GM23338 (cell line): Measurements from ENCODE around the gene TCEANC. TPM values are rescaled to one million over a fixed set of nuclear protein-coding genes. Genes with fewer than 3 reads are reported as not detected.

Experiments
- ATAC-seq: fragments of 200-7000 bp; cut with Tn5 transposase; 3 replicates; pipeline ENCODE4 v1.9.1; 2020
- DNase-seq: peaks from one replicate; pipeline ENCODE4 v3.0.0-alpha.2; 2015; ENCODE audit warnings: low spot score
- H2AFZ ChIP-seq: fragments of 200-600 bp; sonication (generic); 2 replicates; pipeline ENCODE4 v1.8.0; 2016; ENCODE audit warnings: antibody characterized with exemption, mild to moderate bottlenecking, moderate library complexity
- H3F3A ChIP-seq: fragments of 200-600 bp; sonication (generic); replicated peaks from 2 replicates; pipeline ENCODE4 v1.8.0; 2017; ENCODE audit warnings: antibody characterized with exemption, mixed run types, low read depth
- H3K27ac ChIP-seq: fragments of 200-600 bp; sonication (generic); 2 replicates; pipeline ENCODE4 v1.6.1; 2016; ENCODE audit warnings: low read depth
- H3K27me3 ChIP-seq: fragments of 200-600 bp; sonication (generic); 2 replicates; pipeline ENCODE4 v1.8.0; 2016; ENCODE audit warnings: mild to moderate bottlenecking, mixed run types, moderate library complexity; ENCODE audit not compliant: insufficient read depth
- H3K36me3 ChIP-seq: fragments of 200-600 bp; sonication (generic); 2 replicates; pipeline ENCODE4 v1.8.0; 2016; ENCODE audit warnings: mild to moderate bottlenecking; ENCODE audit not compliant: insufficient read depth
- H3K4me1 ChIP-seq: fragments of 200-600 bp; sonication (generic); 2 replicates; pipeline ENCODE4 v1.8.0; 2016; ENCODE audit warnings: mild to moderate bottlenecking, moderate library complexity; ENCODE audit not compliant: insufficient read depth
- H3K4me2 ChIP-seq: fragments of 200-600 bp; sonication (generic); 2 replicates; pipeline ENCODE4 v1.7.1; 2017; ENCODE audit warnings: mixed run types
- H3K4me3 ChIP-seq: fragments of 200-600 bp; sonication (generic); 2 replicates; pipeline ENCODE4 v1.6.1; 2016; ENCODE audit warnings: mixed run types
- H3K79me2 ChIP-seq: fragments of 200-600 bp; sonication (generic); replicated peaks from 2 replicates; pipeline ENCODE4 v1.8.0; 2017; ENCODE audit warnings: mild to moderate bottlenecking; ENCODE audit not compliant: insufficient read depth
- H3K9me2 ChIP-seq: fragments of 200-600 bp; sonication (generic); 2 replicates; pipeline ENCODE4 v1.8.0; 2017; ENCODE audit not compliant: insufficient read depth
- H4K20me1 ChIP-seq: fragments of 200-600 bp; sonication (generic); replicated peaks from 2 replicates; pipeline ENCODE4 v1.8.0; 2017; ENCODE audit warnings: mild to moderate bottlenecking; ENCODE audit not compliant: insufficient read depth
- H3K27ac Mint-ChIP-seq: 2 replicates; pipeline ENCODE4 v1.8.0; 2020; ENCODE audit warnings: inconsistent platforms, mild to moderate bottlenecking, moderate library complexity, mixed read lengths
- H3K27me3 Mint-ChIP-seq: 3 replicates; pipeline ENCODE4 v1.8.0; 2022; ENCODE audit warnings: low read depth, mild to moderate bottlenecking, moderate library complexity, mixed read lengths, inconsistent platforms; ENCODE audit not compliant: insufficient read depth, poor library complexity
- H3K36me3 Mint-ChIP-seq: 3 replicates; pipeline ENCODE4 v1.8.0; 2021; ENCODE audit warnings: low read depth, mild to moderate bottlenecking, inconsistent platforms, moderate library complexity, mixed read lengths
- H3K4me1 Mint-ChIP-seq: 3 replicates; pipeline ENCODE4 v1.8.0; 2020; ENCODE audit warnings: mild to moderate bottlenecking, inconsistent platforms, mixed read lengths
- H3K4me3 Mint-ChIP-seq: 3 replicates; pipeline ENCODE4 v1.8.0; 2021; ENCODE audit warnings: moderate library complexity, mild to moderate bottlenecking, inconsistent platforms, mixed read lengths
- H3K9me3 Mint-ChIP-seq: 3 replicates; pipeline ENCODE4 v1.8.0; 2020; ENCODE audit warnings: moderate library complexity, mild to moderate bottlenecking, inconsistent platforms, mixed read lengths
- CREB1 ChIP-seq: fragments of 250-450 bp; sonication (Bioruptor Pico); IDR thresholded peaks from 2 replicates; pipeline ENCODE4 v1.5.0; 2020; ENCODE audit warnings: low read depth, mild to moderate bottlenecking, moderate library complexity
- CTCF ChIP-seq, 2 experiments: fragments of 200-600 bp in 1 of 2; sonication (generic) in 1 of 2; conservative IDR thresholded peaks; 2 replicates each; pipeline versions ENCODE4 v1.5.1 to v1.6.1; 2016 to 2017; ENCODE audit warnings: antibody characterized with exemption in 2 of 2, low read depth in 2 of 2, mild to moderate bottlenecking in 2 of 2, moderate library complexity in 1 of 2
- NANOG ChIP-seq: IDR thresholded peaks from 2 replicates; pipeline ENCODE4 v1.6.1; 2016; ENCODE audit warnings: antibody characterized with exemption, borderline replicate concordance
- ZNF462 ChIP-seq: fragments of 250-450 bp; sonication (Bioruptor Pico); IDR thresholded peaks from 2 replicates; pipeline ENCODE4 v1.5.0; 2020; ENCODE audit warnings: mild to moderate bottlenecking, moderate library complexity
- polyA plus RNA-seq: library from polyadenylated mRNA; unstranded; fragments of >200 nt; fragmentation: Nextera tagmentation; extraction: Ambion mirVana; gene quantifications from 2 replicates; pipeline ENCODE4 v1.2.1, GENCODE V29; 2016
- total RNA-seq: library from RNA; depleted of rRNA; stranded (reverse); fragments of >200 nt; shearing (Covaris generic); gene quantifications from 2 replicates; pipeline ENCODE4 v1.2.3, GENCODE V29; 2014
- TF ChIP-seq, protein P1 (sequence below): IDR thresholded peaks from 2 replicates; pipeline ENCODE4 v1.6.1; 2016; ENCODE audit warnings: antibody characterized with exemption

The TCEANC gene
- total and polyA plus RNA-seq, 2 experiments from 2014 or later = 1.2 to 2.5 TPM

GRCh38 chrX:13655674-13656073, 2.7 kb downstream of the TCEANC start (continued):
- TF ChIP-seq ZNF462 (CRISPR knock-in tag) = no peak

GRCh38 chrX:13658602-13659001, 5.7 kb downstream of the TCEANC start:
- Mint-ChIP-seq H3K4me3 (no peak overlapping the region), H3K9me3 (no peaks in the 10 kb centered on the region)
- peak; percentile 32; the same call in 2 of the 3 replicates for ATAC-seq

More at GRCh38 chrX:13658602-13659001, 5.7 kb downstream of the TCEANC start:
- H3K79me2 ChIP-seq = no peaks in the 10 kb centered on the region
- H3K4me3 ChIP-seq = no peak overlapping the region
- TF ChIP-seq CREB1 (no peak), CTCF (conservative IDR thresholded peaks at IDR 0.05; ENCODE audit: low read depth in 2 of 2) (peak; percentile 56 to 69), NANOG (no peak)
- TF ChIP-seq, protein P1, sequence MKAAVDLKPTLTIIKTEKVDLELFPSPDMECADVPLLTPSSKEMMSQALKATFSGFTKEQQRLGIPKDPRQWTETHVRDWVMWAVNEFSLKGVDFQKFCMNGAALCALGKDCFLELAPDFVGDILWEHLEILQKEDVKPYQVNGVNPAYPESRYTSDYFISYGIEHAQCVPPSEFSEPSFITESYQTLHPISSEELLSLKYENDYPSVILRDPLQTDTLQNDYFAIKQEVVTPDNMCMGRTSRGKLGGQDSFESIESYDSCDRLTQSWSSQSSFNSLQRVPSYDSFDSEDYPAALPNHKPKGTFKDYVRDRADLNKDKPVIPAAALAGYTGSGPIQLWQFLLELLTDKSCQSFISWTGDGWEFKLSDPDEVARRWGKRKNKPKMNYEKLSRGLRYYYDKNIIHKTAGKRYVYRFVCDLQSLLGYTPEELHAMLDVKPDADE = no peak
- no peak overlapping the region for H3K4me2 ChIP-seq
- no peaks in the 10 kb centered on the region for H3K27me3 ChIP-seq
- peaks cover 3% of the 10 kb centered on the region; the same call in 1 of the 2 replicates for H3F3A ChIP-seq
- no peaks in the 10 kb centered on the region for H3K36me3 ChIP-seq
- peak; percentile 65 for DNase-seq
- no peaks in the 10 kb centered on the region for H3K9me2 ChIP-seq
- Mint-ChIP-seq H3K36me3 (peaks cover 18% of the 10 kb centered on the region; the same call in 2 of the 3 replicates), H3K27ac (peak overlapping the region; percentile 78), H3K27me3 (no peaks in the 10 kb centered on the region), H3K4me1 (peaks cover 8% of the 10 kb centered on the region; the same call in 2 of the 3 replicates)
- H3K4me1 ChIP-seq = peaks cover 13% of the 10 kb centered on the region; the same call in 1 of the 2 replicates
- no peak overlapping the region for H2AFZ ChIP-seq
- no peaks in the 10 kb centered on the region for H4K20me1 ChIP-seq
- H3K27ac ChIP-seq = no peak overlapping the region
